GM13977 (cell line): Measurements from ENCODE around the gene CADPS.

Experiments
- DNase-seq: peaks from one replicate; pipeline ENCODE4 v3.0.0; 2012; ENCODE audit warnings: low spot score
- in situ Hi-C: fragments of 300-500 bp; cut with MboI; formaldehyde crosslinking; loops from one replicate; pipeline ENCODE4 v1.12.0; 2022; ENCODE audit warnings: low sequenced_read_pairs, low pct_unique_long_range_greater_than_20kb, mixed read lengths, inconsistent platforms; ENCODE audit not compliant: unreplicated experiment
- TF ChIP-seq, protein P1 (sequence below): IDR thresholded peaks from 2 replicates; pipeline ENCODE4 v1.5.1; 2012; ENCODE audit warnings: mild to moderate bottlenecking, control low read depth; ENCODE audit not compliant: insufficient read depth; ENCODE audit errors: extremely low read depth, missing control alignments

Gene CADPS

DNA sequence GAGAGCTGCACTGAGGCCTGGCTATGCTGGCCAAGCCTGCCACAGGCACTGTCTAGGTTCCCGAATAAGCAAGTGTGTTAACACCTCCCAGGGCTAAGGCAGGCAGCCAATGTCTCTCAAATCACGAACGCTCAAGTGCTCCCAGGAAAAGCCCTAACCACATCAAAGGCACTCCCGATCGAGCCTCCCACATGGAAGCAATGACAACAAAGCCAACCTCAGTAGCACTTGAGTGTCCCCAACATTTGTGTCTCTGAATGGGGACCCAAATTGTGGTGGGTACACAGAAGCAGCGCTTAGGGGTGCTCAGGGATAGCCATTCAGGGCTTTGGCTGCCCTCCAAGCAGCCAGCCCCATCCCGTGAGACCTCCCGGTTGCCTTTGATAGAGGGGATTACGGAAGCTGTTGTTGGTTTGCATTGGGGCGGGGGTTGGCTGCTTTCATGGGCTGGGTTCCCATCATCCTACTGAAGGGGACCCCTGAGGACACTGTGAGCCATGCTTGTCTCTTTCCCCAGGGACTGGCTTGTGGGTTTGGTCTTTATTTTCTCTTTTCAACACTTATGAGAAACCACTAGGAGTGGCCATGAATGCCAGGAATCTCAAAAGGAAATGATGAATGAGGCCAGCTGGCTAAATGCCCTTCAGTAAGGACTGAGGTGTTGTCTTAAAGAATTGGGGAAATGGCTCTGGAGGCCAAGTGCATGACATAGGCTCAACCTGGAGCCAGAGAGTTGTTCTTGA is 267.8 kb downstream of the CADPS start:
- in situ Hi-C loops = no loop called here
- DNase-seq = no peak

DNA sequence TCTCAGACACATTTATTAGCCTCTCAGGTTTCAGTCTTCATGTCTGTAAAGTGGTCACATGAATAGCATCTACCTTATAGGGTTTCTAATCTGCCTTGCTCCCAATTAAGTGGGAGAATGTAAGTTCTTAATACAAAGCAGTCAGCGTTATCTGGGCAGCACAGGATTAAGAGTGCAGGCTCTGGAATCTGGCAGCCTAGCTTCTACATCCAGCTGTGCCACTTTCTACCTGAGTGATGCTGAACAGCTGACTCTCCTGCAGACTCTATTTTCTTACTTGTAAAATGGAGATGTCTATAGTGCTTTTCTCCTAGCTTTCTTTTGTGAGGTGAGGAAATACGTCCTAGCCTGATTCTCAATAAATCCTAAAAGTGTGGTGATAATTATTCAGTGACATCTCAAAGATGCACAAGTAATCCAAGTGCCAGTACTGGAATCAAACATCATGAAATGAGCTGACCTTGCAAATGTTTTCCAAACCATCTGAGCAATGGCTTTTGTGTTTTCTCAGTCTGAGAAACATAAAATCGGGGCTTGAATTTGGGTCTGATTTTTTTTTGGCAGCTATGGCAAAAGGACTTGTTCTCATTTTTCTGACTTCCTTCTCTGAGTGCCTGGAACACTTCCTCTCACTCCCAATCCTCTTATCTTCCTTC is 269.7 kb downstream of the CADPS start:
- TF ChIP-seq, protein P1, sequence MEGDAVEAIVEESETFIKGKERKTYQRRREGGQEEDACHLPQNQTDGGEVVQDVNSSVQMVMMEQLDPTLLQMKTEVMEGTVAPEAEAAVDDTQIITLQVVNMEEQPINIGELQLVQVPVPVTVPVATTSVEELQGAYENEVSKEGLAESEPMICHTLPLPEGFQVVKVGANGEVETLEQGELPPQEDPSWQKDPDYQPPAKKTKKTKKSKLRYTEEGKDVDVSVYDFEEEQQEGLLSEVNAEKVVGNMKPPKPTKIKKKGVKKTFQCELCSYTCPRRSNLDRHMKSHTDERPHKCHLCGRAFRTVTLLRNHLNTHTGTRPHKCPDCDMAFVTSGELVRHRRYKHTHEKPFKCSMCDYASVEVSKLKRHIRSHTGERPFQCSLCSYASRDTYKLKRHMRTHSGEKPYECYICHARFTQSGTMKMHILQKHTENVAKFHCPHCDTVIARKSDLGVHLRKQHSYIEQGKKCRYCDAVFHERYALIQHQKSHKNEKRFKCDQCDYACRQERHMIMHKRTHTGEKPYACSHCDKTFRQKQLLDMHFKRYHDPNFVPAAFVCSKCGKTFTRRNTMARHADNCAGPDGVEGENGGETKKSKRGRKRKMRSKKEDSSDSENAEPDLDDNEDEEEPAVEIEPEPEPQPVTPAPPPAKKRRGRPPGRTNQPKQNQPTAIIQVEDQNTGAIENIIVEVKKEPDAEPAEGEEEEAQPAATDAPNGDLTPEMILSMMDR = no peak
- no peak for DNase-seq
- in situ Hi-C loops = no loop called here

More for the DNA sequence above, 267.8 kb downstream of the CADPS start:
- TF ChIP-seq, protein P1 = no peak

DNA sequence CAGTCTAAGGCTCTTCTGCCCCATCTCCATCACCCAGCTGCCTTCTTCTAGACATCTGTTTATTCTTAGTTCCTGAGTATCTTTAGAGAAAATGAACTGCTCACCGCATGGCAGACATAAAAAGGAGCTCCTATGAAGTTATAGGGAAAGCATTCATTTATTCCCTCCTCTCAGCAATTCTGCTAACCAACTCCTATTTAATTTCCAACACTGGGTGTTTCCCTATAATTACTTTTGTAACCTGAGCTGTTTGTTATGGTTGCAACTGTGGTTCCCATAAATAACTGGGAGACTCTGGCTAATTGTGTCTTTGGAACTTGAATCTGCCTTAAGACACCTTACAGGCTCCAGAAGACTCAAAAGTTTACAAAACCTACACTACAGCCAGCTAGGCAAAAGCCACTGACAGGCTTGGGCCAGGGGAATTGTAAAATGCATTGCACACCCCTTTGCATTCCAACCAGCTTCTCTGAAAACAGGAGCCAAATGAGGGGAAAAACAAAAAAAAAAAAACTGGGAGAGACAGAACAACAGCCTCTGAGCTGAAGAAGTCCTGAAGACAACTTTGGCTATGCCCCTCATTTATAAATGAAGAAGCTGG is 270.4 kb downstream of the CADPS start:
- TF ChIP-seq, protein P1 = no peak
- in situ Hi-C loops = no loop called here
- DNase-seq = no peak

DNA sequence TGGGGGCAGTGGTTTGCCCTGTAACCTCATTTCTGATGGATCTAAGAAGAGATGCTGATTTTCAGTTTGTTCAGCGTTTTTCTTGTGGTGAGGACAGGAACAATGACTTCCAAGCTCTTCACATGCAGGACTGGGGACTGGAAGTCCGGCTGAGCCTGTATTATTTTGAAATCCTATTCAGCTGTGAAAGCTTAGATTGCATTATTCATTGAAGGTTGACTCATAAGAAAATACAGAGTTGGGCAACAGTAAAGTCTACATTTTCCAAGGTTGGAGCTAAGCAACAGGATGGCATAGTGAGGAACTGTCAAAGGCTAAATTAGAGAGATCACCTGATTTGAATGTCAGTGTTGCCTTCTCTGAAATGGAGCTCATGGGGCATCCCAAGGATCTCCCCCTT is 270.9 kb downstream of the CADPS start:
- in situ Hi-C loops = no loop called here
- DNase-seq = no peak
- TF ChIP-seq, protein P1 = no peak

DNA sequence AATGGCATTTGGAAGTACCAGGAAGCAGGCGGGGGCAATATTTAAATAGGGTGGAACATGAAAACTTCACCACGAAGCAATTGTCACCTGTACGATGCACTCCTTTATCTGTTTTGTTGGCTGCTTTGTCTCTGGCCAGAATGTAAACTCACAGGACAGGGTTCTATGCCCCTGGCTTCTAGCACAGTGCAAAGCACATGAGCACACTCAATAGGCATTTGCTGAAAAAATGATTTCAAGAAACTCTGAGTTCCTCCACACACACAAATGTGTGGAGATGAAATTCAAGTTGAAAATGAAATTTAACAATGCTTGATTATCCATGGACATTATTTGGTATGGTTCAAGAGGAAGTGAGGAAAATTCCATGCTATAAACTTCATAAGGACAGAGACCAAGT is 272.2 kb downstream of the CADPS start:
- in situ Hi-C loops = no loop called here

DNA sequence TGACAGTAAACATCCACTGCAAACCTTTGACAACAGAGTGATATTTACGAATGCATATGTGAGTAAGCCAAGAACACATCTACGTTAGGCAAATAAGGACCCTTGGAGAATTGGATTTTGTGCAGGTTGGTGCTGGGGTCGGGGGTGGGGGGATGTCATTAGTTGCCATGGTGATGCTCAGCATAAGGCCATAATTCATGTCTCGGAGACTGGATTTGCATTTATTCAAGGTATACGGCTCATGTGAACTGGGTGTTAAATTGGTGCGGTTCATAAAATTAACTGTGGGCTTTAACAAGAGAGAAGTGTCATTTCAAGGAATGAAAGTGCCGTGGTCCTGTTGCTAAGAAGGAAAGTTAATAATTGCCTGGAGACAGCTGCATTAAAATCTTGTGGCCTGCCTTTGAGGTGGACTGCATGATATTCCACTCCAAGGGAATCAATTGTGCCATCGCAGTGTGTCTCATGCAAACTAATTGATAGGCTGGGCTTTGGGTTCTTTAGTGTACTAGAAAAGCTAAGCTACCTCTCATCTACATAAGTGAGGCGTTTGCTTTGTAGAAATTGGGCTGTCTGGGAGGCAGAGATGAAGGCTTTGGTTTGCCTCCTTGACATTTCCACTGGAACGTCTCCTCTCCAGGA is 273.0 kb downstream of the CADPS start:
- no peak for DNase-seq
- in situ Hi-C loops = no loop called here

More for the DNA sequence above, 272.2 kb downstream of the CADPS start:
- DNase-seq = no peak
- TF ChIP-seq, protein P1 = no peak

More for the DNA sequence above, 273.0 kb downstream of the CADPS start:
- TF ChIP-seq, protein P1 = no peak
